Activated CD8-positive, alpha-beta memory T cell treated with anti-CD3 and anti-CD28 coated beads for 1 hour (primary cell): ENCODE results near the gene KLRC3.
"Not testable (repeated sequence)": the region's sequence is repeated elsewhere in the genome, so short reads cannot be mapped to it uniquely, and the experiment has no call there.

Source experiments
- DNase-seq, 2 donors: peaks; one replicate each; pipeline ENCODE4 v3.0.0-alpha.2; 2020; ENCODE audit warnings: low read depth in 1 of 2; ENCODE audit errors: extremely low read depth in 1 of 2

Gene KLRC3

DNA sequence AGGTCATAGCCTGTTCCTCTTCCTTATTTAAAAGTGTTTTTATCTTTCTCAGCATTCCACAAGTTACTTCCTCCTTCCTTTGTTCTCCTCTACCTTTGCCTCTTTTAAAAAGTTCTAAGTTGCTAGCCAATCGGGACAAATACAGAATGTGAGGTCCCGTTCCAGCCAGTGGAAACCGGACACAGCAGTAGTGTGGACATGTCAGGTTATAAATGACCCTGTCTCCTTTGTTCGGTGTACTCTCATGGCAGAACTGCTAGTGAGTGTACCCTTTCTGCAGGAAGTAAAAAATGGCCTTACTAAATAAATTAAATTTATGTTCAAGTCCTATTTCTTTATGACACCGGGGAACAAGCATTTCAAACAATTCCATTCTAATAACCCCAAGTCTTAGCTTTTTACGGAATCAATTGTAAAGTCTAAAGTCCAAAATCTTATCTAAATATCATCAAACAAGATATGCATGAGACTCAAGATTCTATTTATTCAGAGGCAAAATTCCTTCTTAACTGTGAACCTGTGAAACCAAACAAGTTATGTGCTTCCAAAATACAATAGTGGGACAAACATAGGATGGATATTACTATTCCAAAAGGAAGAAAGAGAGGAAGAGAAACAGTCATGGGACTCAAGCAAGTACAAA lies 48.4 kb downstream of the KLRC3 start:
- DNase-seq, result not testable (repeated sequence)

DNA sequence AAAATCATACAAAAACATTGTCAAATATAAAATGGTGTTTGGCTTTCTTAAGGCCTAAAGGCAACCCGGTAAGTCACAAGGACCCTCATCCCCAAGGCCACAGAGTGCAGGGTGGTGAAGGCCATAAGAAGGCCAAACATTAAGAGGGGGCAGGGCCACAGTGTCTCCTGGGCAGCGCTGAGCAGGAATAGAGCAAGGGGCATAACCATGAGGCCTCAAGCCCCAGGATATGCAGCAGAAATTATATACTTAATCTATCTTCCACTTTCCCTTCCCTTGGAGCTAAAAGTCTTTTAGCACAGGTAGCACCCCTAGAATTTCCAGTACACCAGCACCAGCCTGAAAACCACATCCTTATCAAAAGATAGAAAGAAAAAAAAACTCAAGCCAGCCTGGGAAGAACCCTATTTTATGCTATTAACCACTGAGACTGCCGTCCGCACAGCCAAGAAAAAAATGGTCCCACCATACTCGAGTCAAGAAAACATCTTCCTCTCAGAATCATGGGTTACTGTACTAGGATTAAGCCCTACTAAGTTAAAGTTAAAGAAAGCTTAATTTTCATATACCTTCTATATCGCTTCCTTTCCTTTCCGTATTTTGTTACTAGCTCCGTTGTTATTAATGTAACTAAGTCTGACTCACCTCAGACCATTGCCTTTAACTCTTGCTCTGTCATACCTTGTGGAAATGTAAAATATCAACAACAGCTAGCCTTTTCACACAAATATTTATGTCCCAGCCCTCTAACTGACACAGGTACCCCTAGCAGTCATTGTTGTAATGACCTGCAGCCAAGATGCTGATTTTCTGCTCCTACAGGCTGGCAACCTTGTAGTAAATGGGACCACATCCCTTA lies 50.6 kb downstream of the KLRC3 start:
- no peak for DNase-seq

DNA sequence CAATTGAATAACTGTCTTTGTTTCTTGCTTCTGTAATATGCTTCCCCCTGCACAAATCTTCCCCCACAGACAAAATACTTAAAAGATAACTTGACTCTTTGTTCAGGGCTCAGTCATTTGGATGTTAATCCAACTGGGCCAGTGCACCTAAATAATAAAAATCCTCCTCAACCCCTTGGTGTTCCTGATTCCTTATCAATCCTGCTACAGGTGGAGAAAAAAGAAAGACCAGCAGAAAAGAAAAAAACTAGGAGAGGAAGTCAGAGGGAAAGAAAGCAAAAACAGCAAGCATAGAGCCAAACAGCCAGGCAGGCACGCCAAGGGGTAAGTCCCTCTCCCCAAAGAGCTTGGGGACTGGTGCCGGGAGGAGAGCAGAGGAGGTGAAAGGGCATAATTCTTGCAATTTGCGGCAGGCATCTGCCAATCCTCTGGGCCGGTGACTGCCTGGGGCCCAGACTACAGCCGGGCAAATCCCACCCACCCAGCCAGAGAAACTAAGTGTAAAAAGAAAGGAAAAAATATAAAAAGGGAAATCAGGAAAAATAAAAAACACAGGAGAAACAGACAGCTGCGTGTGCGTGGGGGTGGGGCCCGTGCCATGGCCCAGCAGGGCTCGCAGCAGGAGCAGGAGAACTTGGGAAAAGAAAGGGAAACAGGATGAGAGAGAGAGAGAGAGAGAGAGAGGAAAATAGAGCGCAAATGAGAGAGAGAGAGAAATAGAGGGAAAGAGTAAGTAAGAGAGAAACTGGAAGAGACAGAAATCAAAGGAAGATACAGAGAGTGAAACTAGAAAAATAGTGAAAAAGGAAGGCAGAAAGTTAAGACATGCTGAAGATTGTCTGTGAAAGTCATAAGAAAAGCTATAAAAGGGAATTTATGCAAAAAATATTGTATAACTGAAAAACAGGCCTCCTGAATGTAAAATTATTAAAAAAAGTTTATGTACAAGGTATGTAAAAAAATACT lies 51.9 kb downstream of the KLRC3 start:
- DNase-seq, result no peak

DNA sequence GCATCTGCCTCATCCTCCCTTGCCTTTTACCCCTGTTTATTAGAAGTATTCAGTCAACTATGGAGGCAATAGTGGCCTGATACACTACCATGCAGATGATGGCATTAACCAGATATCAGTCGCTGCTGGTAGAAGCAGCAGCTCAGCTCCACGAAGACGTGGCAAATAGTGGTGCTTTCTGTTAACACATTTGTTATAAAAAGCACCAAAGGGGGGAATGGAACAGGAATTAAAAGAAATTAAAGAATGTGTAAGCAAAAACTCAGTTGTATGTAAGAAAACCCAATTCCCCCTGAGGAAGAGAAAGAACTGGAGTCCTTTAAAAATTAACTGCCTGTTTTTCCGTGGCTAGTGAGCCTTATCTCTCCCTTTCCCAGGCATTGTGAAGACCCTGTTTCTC lies 52.7 kb downstream of the KLRC3 start:
- not testable (repeated sequence) for DNase-seq

DNA sequence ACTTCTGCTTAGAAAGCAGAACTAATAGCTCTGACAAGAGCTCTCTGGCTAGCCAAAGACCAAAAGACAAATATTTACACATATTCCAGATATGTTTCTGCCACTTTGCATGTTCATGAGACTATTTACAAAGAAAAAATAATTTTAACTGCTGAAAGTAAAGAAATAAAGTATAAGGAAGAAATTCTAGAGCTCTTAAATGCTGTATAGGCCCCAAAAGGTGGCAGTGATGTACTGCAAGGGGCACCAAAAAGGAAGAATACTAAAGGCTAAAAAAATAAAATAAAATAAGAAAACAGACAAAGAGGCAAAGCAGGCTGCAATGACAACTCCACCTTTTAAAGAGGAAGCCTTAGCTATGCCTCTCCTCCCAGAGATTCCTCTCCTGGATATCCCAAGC lies 53.5 kb downstream of the KLRC3 start:
- no peak for DNase-seq

DNA sequence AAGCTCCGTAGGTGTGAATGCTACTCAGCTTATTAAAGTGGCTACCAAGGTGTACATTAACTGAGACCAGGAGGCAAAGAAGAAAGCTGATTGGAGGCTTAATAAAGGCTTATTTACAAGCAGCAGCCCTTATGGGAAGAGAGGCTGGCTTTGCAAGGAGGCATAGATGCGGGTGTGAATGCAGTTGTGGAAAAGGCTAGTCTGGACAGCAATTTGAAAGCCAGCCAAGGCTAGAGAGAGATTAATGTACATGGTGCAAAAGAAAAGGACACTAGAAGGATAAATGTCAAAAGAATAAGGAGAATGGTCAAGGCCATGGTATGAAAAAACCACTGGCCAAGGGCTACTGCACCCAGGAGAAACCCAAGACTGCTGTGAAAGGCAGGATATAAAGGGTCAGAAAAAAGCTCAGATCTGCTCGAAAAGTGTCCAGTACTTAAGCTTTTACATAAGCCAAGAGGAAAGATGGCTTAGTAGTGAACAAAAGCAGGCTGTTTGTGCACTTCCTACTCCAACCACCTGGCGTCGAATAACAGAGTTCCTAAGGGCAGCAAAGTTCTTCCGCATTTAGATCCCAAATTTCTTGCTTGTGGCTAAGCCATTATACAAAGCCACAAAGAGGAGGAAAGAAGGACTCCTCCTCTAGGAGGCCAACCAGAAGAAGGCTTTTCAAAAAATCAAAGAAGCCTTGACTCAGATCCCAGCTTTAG lies 54.5 kb downstream of the KLRC3 start:
- no peak for DNase-seq

DNA sequence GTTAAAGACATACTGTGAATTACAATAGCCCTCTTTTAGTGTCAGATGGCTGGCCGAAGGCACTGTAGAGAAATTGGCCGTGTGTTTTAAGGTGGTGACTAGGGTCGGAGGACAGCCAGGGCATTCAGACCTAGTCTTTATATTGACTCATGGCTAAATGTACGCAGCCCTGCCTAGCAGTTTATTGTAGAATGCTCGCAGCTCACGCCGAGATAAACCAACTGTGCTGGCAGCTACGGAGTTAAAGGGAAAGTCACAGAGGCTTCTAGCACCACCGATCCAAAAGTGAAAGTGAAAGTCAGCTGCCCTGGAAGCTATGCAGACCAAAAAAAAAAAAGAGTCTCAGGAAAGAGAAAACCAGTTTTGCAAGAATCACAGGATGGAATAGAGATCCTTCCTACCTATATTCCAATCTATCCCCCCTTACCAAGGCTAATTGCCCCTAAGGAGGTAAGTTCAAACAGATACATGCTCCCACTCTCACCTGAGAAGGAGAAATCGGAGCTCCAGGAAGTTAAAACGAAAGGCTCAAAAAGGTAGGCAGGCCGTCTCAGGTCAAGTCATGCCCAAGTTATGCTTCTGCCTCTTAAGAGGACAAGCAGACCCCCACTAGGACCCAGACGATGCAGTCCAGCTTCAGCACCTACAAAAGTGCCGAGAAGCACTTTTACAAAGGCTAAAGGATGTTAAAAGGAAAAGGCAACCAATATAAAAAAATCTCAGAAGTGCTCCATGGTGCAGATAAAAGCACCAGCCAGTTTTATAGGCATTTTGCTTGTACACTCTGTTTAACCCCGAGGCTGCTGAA lies 55.4 kb downstream of the KLRC3 start:
- DNase-seq, result no peak

DNA sequence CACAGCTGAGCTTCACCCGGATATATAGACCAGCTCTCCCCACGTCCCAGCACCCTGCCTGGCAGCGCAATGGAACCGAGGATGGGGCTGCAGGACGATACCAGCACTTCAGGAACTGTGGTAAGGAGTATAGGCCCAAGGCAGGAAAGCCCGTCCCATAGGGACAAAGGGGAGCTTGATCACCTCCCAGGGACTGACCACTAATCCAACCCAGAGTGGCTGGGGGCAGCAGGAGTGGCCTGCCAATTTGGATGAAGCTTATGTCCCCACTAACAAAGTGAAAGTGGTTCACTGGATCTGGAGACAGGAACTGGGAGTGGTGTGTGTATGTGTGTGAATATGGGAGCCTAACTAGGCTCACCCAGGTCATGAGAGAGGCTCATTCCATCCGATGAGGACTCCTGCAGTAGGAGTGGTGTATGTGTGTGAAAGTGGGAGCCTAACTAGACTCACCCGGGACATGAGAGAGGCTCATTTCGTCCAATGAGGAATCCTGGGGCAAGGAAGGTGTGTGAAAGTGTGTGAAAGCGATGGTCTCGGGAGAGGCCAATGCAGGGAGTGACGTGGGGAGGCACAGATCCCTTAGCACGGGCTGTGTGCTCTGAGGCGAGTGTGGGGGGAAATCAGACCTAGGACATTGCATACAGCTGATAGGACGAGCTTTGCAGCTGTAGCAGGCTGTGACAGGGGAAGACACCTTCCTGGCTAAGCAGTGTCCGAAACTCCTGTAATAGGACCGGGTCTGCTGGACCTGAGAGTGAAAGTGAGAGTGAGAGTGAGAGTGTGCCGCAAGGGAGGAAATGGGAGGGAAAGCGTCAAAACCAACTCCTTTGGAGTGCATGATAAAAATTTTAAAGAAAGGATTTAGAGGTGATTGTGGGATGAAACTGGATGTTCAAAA lies 56.2 kb downstream of the KLRC3 start:
- no peak for DNase-seq

DNA sequence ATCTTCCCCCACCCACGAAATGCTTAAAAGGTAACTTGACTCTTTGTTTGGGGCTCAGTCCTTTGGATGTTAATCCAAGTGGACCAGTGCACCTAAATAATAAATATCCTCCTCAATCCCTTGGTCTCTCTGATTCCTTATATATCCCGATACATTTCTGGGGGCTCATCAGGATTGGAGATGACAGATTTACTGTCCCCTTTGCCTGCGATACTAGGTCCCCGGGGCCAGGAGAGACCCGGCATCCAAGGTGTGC lies 56.8 kb downstream of the KLRC3 start:
- DNase-seq, result no peak

DNA sequence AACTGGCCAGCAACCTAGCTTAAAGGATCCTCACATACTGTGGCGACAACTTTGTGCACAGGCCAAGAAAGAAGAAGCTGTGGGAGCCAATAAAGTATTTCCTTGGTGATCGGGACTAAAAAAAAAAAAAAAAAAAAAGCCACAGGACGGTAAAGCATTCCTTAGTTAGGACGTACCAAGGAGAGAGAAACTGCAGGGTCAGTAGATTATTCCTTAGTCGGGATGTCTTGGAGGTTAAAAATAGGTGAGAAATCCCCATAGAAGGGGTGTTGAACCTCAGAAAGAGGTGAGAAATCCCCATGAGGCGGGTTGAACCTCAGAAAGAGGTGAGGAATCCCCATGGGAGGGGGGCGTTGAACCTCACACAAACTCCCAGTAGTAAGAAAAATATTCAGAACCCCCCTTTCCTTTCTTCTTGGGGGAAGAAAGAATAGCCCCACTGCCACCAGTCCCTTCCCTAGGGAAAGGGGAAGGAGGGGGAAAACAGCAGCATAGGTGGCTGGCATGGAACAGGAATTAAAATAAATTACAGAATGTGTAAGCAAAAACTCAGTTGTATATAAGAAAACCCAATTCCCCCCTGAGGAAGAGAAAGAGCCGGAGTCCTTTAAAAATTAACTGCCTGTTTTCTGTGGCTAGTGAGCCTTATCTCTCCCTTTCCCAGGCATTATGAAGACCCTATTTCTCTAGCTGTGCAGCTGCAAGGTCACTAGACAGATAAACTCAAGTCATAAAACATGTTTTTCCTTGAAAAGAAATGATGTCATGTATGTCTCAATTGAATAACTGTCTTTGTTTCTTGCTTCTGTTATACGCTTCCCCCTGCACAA lies 57.4 kb downstream of the KLRC3 start:
- no peak for DNase-seq

DNA sequence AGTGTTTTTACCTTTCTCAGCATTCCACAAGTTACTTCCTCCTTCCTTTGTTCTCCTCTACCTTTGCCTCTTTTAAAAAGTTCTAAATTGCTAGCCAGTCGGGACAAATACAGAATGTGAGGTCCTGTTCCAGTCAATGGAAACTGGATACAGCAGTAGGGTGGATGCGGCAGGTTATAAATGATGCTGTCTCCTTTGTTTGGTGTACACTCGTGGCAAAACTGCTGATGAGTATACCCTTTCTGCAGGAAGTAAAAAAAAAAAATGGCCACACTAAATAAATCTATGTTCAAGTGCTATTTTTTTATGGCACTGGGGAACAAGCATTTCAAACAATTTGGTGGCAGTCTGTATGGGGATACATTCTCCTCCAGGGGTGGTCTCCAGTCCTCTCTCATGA lies 58.1 kb downstream of the KLRC3 start:
- DNase-seq, result no peak
